Smooth muscle cell (in vitro differentiated cells): ENCODE results near the gene GALNT7. TPM values are rescaled to one million over a fixed set of nuclear protein-coding genes. Genes with fewer than 3 reads are reported as not detected.

ENCODE experiments used
- DNase-seq: peaks from one replicate; lab custom pipeline; 2025; ENCODE audit not compliant: unreplicated experiment; lab: John Stamatoyannopoulos, UW
- H2AFZ ChIP-seq: fragments of 200-600 bp; sonication (generic); 2 replicates; pipeline ENCODE4 v1.6.0; 2016; ENCODE audit warnings: antibody characterized with exemption, low read depth, mild to moderate bottlenecking
- H3F3A ChIP-seq: fragments of 200-600 bp; sonication (generic); 2 replicates; pipeline ENCODE4 v1.6.0; 2017; ENCODE audit warnings: antibody characterized with exemption, low read depth
- H3K27ac ChIP-seq: fragments of 200-600 bp; sonication (generic); 2 replicates; pipeline ENCODE4 v1.5.1; 2016; ENCODE audit warnings: low read depth, mild to moderate bottlenecking
- H3K27me3 ChIP-seq: fragments of 200-600 bp; sonication (generic); 2 replicates; pipeline ENCODE4 v1.6.1; 2016; ENCODE audit warnings: low read depth, mild to moderate bottlenecking
- H3K36me3 ChIP-seq: fragments of 200-600 bp; sonication (generic); 2 replicates; pipeline ENCODE4 v1.5.1; 2016; ENCODE audit warnings: low read depth
- H3K4me1 ChIP-seq: fragments of 200-600 bp; sonication (generic); 2 replicates; pipeline ENCODE4 v1.5.1; 2016; ENCODE audit warnings: low read depth
- H3K4me2 ChIP-seq: fragments of 200-600 bp; sonication (generic); 2 replicates; pipeline ENCODE4 v1.6.0; 2016; ENCODE audit warnings: mild to moderate bottlenecking
- H3K4me3 ChIP-seq: fragments of 200-600 bp; sonication (generic); 2 replicates; pipeline ENCODE4 v1.5.1; 2016; ENCODE audit warnings: mild to moderate bottlenecking
- H3K79me2 ChIP-seq: fragments of 200-600 bp; sonication (generic); 2 replicates; pipeline ENCODE4 v1.6.0; 2016; ENCODE audit warnings: low read depth, mild to moderate bottlenecking
- H3K9ac ChIP-seq: fragments of 200-600 bp; sonication (generic); 2 replicates; pipeline ENCODE4 v1.6.0; 2016; ENCODE audit warnings: low read depth
- H3K9me3 ChIP-seq: fragments of 200-600 bp; sonication (generic); replicated peaks from 2 replicates; pipeline ENCODE4 v1.5.1; 2016; ENCODE audit warnings: low read depth
- H4K20me1 ChIP-seq: fragments of 200-600 bp; sonication (generic); 2 replicates; pipeline ENCODE4 v1.6.0; 2016; ENCODE audit warnings: low read depth
- CTCF ChIP-seq: fragments of 200-600 bp; sonication (generic); IDR thresholded peaks from 2 replicates; pipeline ENCODE4 v1.5.1; 2017; ENCODE audit warnings: borderline replicate concordance, mild to moderate bottlenecking, antibody characterized with exemption; ENCODE audit not compliant: insufficient read depth, poor library complexity, severe bottlenecking
- WGBS: methylation state at CpG from one replicate; pipeline ENCODE4 v1.1.7; 2016; ENCODE audit warnings: low lambda C conversion rate; 5-methylcytosine and 5-hydroxymethylcytosine counted together
- polyA plus RNA-seq: library from polyadenylated mRNA; unstranded; fragments of >200 nt; fragmentation: Nextera tagmentation; extraction: Ambion mirVana; gene quantifications from 2 replicates; pipeline ENCODE4 v1.2.1, GENCODE V29; 2016
- total RNA-seq: library from RNA; depleted of rRNA; stranded (reverse); fragments of >200 nt; gene quantifications from 2 replicates; pipeline ENCODE4 v1.2.3, GENCODE V29; 2014

The GALNT7 gene
- total and polyA plus RNA-seq, 2 experiments from 2014 or later = 9.0 to 33.4 TPM

- Histone ChIP-seq H2AFZ (no peak overlapping the region), H3K4me2 (no peak overlapping the region), H4K20me1 (no peaks in the 10 kb centered on the region), H3K4me1 (peaks cover 5% of the 10 kb centered on the region), H3K27ac (no peak overlapping the region), H3F3A (no peaks in the 10 kb centered on the region), H3K36me3 (no peaks in the 10 kb centered on the region), H3K4me3 (no peak overlapping the region), H3K79me2 (peaks cover 2% of the 10 kb centered on the region), H3K9me3 (no peaks in the 10 kb centered on the region), H3K27me3 (no peaks in the 10 kb centered on the region), H3K9ac (no peak overlapping the region)
- no peak for DNase-seq
- 93% methylated on average over 5 of the region's 5 CpGs for WGBS
- TF ChIP-seq CTCF = no peak
Observed at GRCh38 chr4:173185847-173186510, 17.4 kb downstream of the GALNT7 start.

DNA sequence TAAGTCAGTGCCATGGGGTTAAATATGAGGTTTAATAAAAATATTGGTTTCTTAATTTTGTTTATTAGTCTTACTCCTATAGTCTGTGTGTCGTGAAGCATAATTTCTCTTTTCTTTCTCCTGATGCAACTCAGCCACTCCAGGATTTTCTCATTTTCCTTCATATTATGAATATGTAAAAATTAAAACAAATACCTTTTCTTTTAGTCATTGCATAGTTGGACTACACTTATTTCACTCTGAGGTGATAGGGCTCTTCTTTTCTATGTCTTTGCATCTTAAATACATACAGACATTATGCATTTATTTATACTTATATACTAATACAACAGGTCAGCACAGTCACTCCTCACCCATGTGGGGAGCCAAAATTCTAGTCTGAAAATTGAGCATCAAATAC, 19.1 kb downstream of the GALNT7 start:
- Histone ChIP-seq H3F3A (no peaks in the 10 kb centered on the region), H3K27ac (no peak overlapping the region), H3K9me3 (no peaks in the 10 kb centered on the region), H3K4me1 (no peaks in the 10 kb centered on the region), H4K20me1 (peaks cover 6% of the 10 kb centered on the region), H3K4me2 (no peak overlapping the region), H3K79me2 (no peaks in the 10 kb centered on the region), H3K27me3 (no peaks in the 10 kb centered on the region), H3K36me3 (no peaks in the 10 kb centered on the region), H2AFZ (no peak overlapping the region), H3K9ac (no peak overlapping the region), H3K4me3 (no peak overlapping the region)
- TF ChIP-seq CTCF = no peak
- WGBS = 95% methylated on average over 1 of the region's 1 CpG
- no peak for DNase-seq

GRCh38 chr4:173188648-173189047, 20.0 kb downstream of the GALNT7 start:
- Histone ChIP-seq H2AFZ (no peak overlapping the region), H4K20me1 (peaks cover 9% of the 10 kb centered on the region), H3K79me2 (no peaks in the 10 kb centered on the region), H3K9ac (no peak overlapping the region), H3K36me3 (no peaks in the 10 kb centered on the region), H3K4me3 (no peak overlapping the region), H3K4me1 (no peaks in the 10 kb centered on the region), H3K9me3 (no peaks in the 10 kb centered on the region), H3K27me3 (no peaks in the 10 kb centered on the region), H3K4me2 (no peak overlapping the region), H3K27ac (no peak overlapping the region), H3F3A (no peaks in the 10 kb centered on the region)
- 83% methylated on average over 7 of the region's 7 CpGs for WGBS
- TF ChIP-seq CTCF = no peak
- no peak for DNase-seq

- 92% methylated on average over 4 of the region's 4 CpGs for WGBS
- no peaks in the 10 kb centered on the region for H3K79me2 ChIP-seq
- no peak overlapping the region for H3K4me2 ChIP-seq
Observed at GRCh38 chr4:173189117-173189693, 20.6 kb downstream of the GALNT7 start.

More at GRCh38 chr4:173189117-173189693, 20.6 kb downstream of the GALNT7 start:
- DNase-seq = no peak
- Histone ChIP-seq H3K36me3 (no peaks in the 10 kb centered on the region), H3K27me3 (no peaks in the 10 kb centered on the region), H3K4me1 (no peaks in the 10 kb centered on the region), H3K4me3 (no peak overlapping the region), H2AFZ (no peak overlapping the region), H3F3A (no peaks in the 10 kb centered on the region), H3K9ac (no peak overlapping the region), H3K9me3 (no peaks in the 10 kb centered on the region), H4K20me1 (peaks cover 9% of the 10 kb centered on the region), H3K27ac (no peak overlapping the region)
- no peak for TF ChIP-seq CTCF
